HG02943 (cell line): ENCODE measurements around the gene TMEM271.
"Not testable (repeated sequence)": the region's sequence is repeated elsewhere in the genome, so short reads cannot be mapped to it uniquely, and the experiment has no call there.

Experiments used
- ATAC-seq: cut with Tn5 transposase; IDR thresholded peaks from one replicate; pipeline ENCODE4 v1.9.1; 2021; ENCODE audit warnings: mild to moderate bottlenecking, low read depth, moderate library complexity; ENCODE audit not compliant: unreplicated experiment

Gene TMEM271

GRCh38 chr4:610411-611261 lies 34.5 kb upstream of the TMEM271 start:
- no peak for ATAC-seq

DNA sequence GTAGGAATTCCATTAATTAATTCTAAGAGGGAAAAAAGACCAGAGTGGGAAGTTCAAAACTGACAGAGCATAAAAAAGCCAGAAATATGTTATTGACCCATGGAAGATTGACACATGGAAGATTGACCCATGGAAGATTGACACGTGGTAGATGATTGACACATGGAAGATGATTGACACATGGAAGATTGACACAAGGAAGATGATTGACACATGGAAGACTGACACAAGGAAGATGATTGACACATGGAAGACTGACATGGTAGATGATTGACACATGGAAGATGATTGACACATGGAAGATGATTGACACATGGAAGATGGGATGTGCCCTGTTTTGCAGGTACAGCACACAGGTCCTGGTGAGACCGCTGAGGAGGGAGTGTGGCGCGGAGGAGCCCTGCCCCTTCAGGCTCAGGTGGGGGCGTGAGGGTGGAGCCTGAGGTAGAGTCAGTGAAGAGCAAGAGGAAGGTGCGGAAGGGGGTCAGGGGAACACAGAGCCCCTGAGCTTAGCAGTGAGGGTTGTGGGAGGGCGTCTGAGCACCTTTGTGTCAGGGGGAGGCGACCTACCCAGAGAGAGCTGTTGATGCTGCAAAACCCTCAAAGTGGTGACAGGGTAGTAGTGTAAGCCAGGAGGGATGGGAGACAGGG lies 33.4 kb upstream of the TMEM271 start:
- ATAC-seq = no peak

DNA sequence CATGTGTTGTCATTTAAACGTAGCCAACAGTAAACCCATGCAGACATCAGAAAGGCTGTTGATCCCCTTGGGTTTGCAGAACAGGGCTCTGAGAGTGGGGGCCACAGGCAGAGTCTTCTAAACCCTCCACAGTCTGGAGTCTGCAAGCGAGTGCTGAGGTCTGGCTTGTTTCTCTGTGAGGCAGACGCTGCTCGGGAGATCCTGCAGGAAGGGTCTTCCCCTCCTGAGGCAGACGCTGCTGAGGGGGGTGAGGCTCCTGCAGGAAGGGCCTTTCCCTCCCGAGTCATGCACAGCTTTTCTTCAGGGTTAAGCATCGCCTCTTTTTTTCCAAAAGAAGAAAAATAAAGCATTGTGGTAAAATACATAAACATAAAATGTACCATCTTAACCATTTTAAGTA lies 32.1 kb upstream of the TMEM271 start:
- no peak for ATAC-seq

DNA sequence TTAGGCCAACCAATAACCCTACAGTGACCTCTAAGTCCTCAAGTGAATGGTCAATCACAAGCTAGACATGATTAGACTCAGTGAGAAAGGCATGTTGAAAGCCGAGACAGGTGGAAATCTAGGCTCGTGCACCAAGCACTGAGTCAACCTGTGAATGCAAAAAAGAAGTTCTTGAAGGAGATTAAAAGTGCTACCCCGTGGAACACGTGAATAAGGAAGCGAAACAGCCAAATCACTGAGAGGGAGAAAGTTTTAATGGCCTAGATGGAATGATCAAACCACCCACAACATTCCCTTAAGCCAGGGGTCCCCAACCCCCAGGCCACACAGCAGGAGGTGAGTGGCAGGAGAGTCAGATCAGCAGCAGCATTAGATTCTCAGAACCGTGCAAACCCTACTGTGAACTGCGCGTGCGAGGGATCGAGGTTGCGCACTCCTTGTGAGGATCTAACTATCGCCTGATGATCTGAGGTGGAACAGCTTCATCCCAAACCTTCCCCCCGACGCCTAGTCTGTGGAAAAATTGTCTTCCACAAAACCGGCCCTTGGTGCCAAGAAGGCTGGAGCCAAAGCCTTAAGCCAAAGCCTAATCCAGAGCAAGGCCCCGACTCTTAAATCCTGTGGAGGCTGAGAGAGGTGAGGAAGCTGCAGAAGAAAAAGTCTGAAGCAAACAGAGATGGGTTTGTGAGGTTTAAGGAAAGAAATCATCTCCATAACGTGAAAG lies 29.8 kb upstream of the TMEM271 start:
- ATAC-seq = no peak

GRCh38 chr4:604131-604530 lies 28.0 kb upstream of the TMEM271 start:
- no peak for ATAC-seq

- no peak for ATAC-seq
These were observed 26.5 kb upstream of the TMEM271 start for GRCh38 chr4:602559-602942.

- ATAC-seq = no peak
These were observed 25.8 kb upstream of the TMEM271 start for GRCh38 chr4:601612-602558.

GRCh38 chr4:600850-601515 lies 24.9 kb upstream of the TMEM271 start:
- ATAC-seq = no peak

DNA sequence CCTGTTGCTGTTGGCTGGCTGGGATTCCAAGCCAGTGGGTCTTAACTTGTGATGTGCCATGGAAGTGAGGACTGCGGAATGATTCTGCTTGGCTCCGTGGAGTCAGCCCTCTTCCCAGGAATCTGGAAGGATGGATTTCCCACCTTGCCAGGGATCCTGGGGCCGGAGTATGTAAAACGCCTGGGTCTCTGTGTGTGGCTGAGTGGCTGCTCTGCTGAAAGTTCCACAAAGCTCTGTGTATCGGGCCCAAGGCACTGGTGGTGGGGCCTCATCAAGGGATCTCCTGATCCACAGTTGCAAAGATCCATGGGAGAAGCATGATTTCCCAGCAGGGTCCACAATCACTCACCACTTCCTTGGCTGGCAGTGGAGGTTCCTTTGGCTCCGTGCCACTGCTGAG lies 24.1 kb upstream of the TMEM271 start:
- no peak for ATAC-seq

GRCh38 chr4:598925-599324 lies 22.8 kb upstream of the TMEM271 start:
- ATAC-seq = no peak

DNA sequence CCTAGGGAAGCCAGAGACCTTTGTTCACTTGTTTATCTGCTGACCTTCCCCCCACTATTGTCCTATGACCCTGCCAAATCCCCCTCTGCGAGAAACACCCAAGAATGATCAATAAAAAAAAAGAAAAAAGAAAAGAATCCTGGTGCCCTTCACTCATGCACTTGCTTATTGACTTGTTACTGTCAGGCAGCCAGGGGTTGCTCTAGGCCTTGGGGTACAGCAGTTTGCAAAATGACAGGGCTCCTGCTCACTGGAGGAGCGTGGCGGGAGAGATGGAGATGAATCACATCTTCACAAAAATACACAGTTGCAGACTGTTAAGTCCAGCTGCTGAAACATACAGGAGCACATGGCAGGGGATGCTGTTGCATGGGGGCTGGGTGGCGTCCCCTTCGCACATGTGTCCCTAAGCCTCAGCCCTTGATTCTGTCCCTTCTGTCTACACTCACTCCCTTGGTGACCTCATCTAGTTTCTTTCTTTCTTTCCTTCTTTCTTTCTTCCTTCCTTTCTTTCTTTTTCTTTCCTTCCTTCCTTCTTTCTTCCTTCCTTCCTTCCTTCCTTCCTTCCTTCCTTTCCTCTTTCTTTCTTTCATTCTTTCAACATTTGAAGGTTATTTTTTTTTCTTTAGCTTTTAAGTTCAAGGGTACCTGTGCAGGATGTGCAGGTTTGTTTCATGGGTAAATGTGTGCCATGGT lies 16.9 kb upstream of the TMEM271 start:
- ATAC-seq = no peak

- not testable (repeated sequence) for ATAC-seq
These were observed 16.1 kb upstream of the TMEM271 start for GRCh38 chr4:592178-592577.

GRCh38 chr4:590313-590841 lies 14.3 kb upstream of the TMEM271 start:
- ATAC-seq = no peak

GRCh38 chr4:589219-589963 lies 13.3 kb upstream of the TMEM271 start:
- no peak for ATAC-seq

DNA sequence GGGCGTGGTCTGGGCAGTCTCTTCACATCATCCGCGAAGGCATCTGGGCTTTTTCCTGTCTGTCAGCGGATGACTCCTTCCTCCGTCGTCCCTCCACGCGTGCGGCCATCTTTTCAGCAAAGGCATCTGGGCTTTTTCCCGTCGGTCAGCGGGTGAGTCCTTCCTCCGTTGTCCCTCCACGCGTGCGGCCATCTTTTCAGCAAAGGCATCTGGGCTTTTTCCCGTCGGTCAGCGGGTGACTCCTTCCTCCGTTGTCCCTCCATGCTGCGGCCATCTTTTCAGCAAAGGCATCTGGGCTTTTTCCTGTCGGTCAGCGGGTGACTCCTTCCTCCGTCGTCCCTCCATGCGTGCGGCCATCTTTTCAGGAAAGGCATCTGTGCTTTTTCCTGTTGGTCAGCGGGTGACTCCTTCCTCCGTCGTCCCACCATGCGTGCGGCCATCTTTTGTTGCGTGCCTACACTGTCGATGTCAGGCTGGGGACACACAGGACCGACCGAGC lies 12.3 kb upstream of the TMEM271 start:
- no peak for ATAC-seq

DNA sequence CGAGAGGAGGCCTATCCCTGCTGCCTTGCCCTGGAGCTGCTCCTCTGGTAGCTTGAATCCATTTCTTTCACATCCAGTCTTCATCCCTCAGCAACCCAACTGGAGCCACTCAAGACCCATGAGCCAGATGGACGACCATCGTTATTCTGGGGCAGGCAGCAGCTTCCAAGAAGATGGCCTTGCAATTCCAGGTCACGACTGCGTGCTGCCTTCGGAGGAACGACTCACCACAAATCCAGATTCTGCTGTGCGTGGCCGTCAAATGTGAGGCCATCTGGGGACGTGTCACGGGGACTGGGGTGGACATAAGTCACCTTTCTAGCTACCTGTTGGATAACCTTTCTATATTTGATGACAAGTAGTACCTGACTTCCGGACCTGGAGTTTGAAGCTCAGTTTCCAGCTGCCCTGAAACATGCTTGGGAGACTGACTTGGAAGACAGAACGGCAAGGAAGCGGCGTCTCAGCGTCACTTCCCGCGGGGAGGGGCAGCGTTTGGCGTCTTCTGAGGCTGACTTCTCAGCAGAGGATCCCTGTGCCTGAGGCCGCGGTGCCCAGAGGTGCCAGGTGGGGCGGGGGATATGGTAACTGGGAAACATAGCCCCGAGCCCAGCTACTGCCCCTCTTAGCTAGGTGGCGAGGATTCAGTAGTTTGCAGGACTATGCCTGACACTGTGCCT lies 11.7 kb upstream of the TMEM271 start:
- no peak for ATAC-seq

- ATAC-seq = no peak
These were observed 7.7 kb upstream of the TMEM271 start for GRCh38 chr4:583820-584219.
